ENCODE results near the gene TIMELESS.

The TIMELESS gene

DNA sequence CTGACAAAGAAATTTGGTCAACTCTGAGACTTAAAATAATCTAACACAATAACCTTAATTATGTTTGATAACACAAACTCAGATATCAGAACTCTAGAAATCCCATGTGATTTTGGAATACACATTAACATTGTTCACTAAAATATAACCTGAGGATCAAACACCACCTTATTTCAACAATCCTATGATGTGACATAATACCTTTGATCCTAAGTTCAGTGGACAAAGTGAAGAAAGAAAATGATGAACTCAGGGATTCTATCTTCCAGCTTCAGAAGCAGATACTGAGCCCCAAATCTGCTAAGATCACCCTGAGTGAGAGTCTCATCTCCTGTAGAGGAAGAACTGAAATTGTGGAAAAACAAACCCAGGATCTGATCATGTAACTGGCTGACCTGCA, 50.9 kb downstream of the TIMELESS start:
- DNase-seq (no peak), ATAC-seq (ENCODE audit: insufficient read depth, low read depth) (no peak)
- Histone ChIP-seq H3K4me2 (ENCODE audit: insufficient read depth, low read length) (no peak overlapping the region), H3K9ac (ENCODE audit: low read depth, low read length) (no peak overlapping the region), H3K4me3 (ENCODE audit: low read depth in 1 of 2, low read length in 2 of 2) (no peak overlapping the region), H3K36me3 (ENCODE audit: insufficient read depth, low read length) (no peaks in the 10 kb centered on the region), H3K27ac (ENCODE audit: low read length) (no peak overlapping the region), H3K4me1 (ENCODE audit: insufficient read depth, low read length) (no peaks in the 10 kb centered on the region), H3K79me2 (ENCODE audit: insufficient read depth, low read length) (no peaks in the 10 kb centered on the region), H2AFZ (ENCODE audit: low read depth, low read length) (no peak overlapping the region), H3K9me3 (ENCODE audit: insufficient read depth, low read length, severe bottlenecking) (no peaks in the 10 kb centered on the region), H4K20me1 (ENCODE audit: insufficient read depth, low read length) (no peaks in the 10 kb centered on the region), H3K27me3 (ENCODE audit: insufficient read depth, low read length, poor library complexity) (no peaks in the 10 kb centered on the region)
- TF ChIP-seq EZH2 (IDR thresholded peaks at IDR 0.05; ENCODE audit: borderline replicate concordance, low read depth, low read length, severe bottlenecking): no peak
- no peak for TF ChIP-seq CTCF (IDR thresholded peaks at IDR 0.05; ENCODE audit: borderline replicate concordance, extremely low read depth, low read length, poor library complexity, severe bottlenecking)

DNA sequence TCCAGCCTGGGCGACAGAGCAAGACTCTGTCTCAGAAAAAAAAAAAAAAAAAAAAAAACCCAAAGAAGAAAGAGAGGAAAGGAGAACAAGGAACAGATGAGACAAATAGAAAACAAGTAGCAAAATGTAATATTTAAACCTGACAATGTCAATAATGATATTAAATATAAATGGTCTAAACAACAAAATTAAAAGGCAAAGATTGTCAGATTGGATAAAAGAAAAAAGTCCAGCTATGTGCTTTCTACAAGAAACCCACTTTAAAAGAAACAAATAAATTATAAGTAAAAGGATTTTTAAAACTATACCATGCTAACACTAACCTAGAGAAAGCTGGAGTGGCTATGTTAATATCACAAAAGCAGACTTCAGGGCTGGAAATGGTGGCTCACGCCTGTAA, 56.9 kb downstream of the TIMELESS start:
- Histone ChIP-seq H3K9me3 (ENCODE audit: insufficient read depth, low read length, severe bottlenecking) (no peaks in the 10 kb centered on the region), H3K4me3 (ENCODE audit: low read depth in 1 of 2, low read length in 2 of 2) (no peak overlapping the region), H3K36me3 (ENCODE audit: insufficient read depth, low read length) (no peaks in the 10 kb centered on the region), H3K4me1 (ENCODE audit: insufficient read depth, low read length) (no peaks in the 10 kb centered on the region), H3K9ac (ENCODE audit: low read depth, low read length) (no peak overlapping the region), H3K27ac (ENCODE audit: low read length) (no peak overlapping the region), H3K79me2 (ENCODE audit: insufficient read depth, low read length) (no peaks in the 10 kb centered on the region), H3K4me2 (ENCODE audit: insufficient read depth, low read length) (no peak overlapping the region), H2AFZ (ENCODE audit: low read depth, low read length) (no peak overlapping the region), H4K20me1 (ENCODE audit: insufficient read depth, low read length) (no peaks in the 10 kb centered on the region), H3K27me3 (ENCODE audit: insufficient read depth, low read length, poor library complexity) (no peaks in the 10 kb centered on the region)
- ATAC-seq (ENCODE audit: insufficient read depth, low read depth) (no peak), DNase-seq (no peak)
- TF ChIP-seq EZH2 (IDR thresholded peaks at IDR 0.05; ENCODE audit: borderline replicate concordance, low read depth, low read length, severe bottlenecking) (no peak), CTCF (IDR thresholded peaks at IDR 0.05; ENCODE audit: borderline replicate concordance, extremely low read depth, low read length, poor library complexity, severe bottlenecking) (no peak)

- H3K79me2 ChIP-seq (ENCODE audit: insufficient read depth, low read length): no peaks in the 10 kb centered on the region
- no peak for DNase-seq
- H3K9ac ChIP-seq (ENCODE audit: low read depth, low read length): no peak overlapping the region
- H3K36me3 ChIP-seq (ENCODE audit: insufficient read depth, low read length): no peaks in the 10 kb centered on the region
- no peaks in the 10 kb centered on the region for H3K27me3 ChIP-seq (ENCODE audit: insufficient read depth, low read length, poor library complexity)
- no peaks in the 10 kb centered on the region for H4K20me1 ChIP-seq (ENCODE audit: insufficient read depth, low read length)
- ATAC-seq (ENCODE audit: insufficient read depth, low read depth): no peak
- no peaks in the 10 kb centered on the region for H3K9me3 ChIP-seq (ENCODE audit: insufficient read depth, low read length, severe bottlenecking)
- TF ChIP-seq EZH2 (IDR thresholded peaks at IDR 0.05; ENCODE audit: borderline replicate concordance, low read depth, low read length, severe bottlenecking) (no peak), CTCF (IDR thresholded peaks at IDR 0.05; ENCODE audit: borderline replicate concordance, extremely low read depth, low read length, poor library complexity, severe bottlenecking) (no peak)
- no peak overlapping the region for H3K4me2 ChIP-seq (ENCODE audit: insufficient read depth, low read length)
- no peak overlapping the region for H3K4me3 ChIP-seq (ENCODE audit: low read depth in 1 of 2, low read length in 2 of 2)
- H2AFZ ChIP-seq (ENCODE audit: low read depth, low read length): no peak overlapping the region
- no peaks in the 10 kb centered on the region for H3K4me1 ChIP-seq (ENCODE audit: insufficient read depth, low read length)
- no peak overlapping the region for H3K27ac ChIP-seq (ENCODE audit: low read length)
Observed at GRCh38 chr12:56391721-56392120, 57.5 kb downstream of the TIMELESS start.

- H3K27me3 ChIP-seq (ENCODE audit: insufficient read depth, low read length, poor library complexity): no peaks in the 10 kb centered on the region
- H2AFZ ChIP-seq (ENCODE audit: low read depth, low read length): no peak overlapping the region
- no peaks in the 10 kb centered on the region for H4K20me1 ChIP-seq (ENCODE audit: insufficient read depth, low read length)
- DNase-seq (no peak), ATAC-seq (ENCODE audit: insufficient read depth, low read depth) (no peak)
- no peak overlapping the region for H3K9ac ChIP-seq (ENCODE audit: low read depth, low read length)
- H3K4me1 ChIP-seq (ENCODE audit: insufficient read depth, low read length): no peaks in the 10 kb centered on the region
- no peaks in the 10 kb centered on the region for H3K9me3 ChIP-seq (ENCODE audit: insufficient read depth, low read length, severe bottlenecking)
- TF ChIP-seq EZH2 (IDR thresholded peaks at IDR 0.05; ENCODE audit: borderline replicate concordance, low read depth, low read length, severe bottlenecking) (no peak), CTCF (IDR thresholded peaks at IDR 0.05; ENCODE audit: borderline replicate concordance, extremely low read depth, low read length, poor library complexity, severe bottlenecking) (no peak)
- H3K4me3 ChIP-seq (ENCODE audit: low read depth in 1 of 2, low read length in 2 of 2): no peak overlapping the region
- no peaks in the 10 kb centered on the region for H3K36me3 ChIP-seq (ENCODE audit: insufficient read depth, low read length)
- H3K4me2 ChIP-seq (ENCODE audit: insufficient read depth, low read length): no peak overlapping the region
- no peak overlapping the region for H3K27ac ChIP-seq (ENCODE audit: low read length)
- no peaks in the 10 kb centered on the region for H3K79me2 ChIP-seq (ENCODE audit: insufficient read depth, low read length)
Observed at GRCh38 chr12:56389412-56389811, 59.8 kb downstream of the TIMELESS start.
